ENCODE measurements around the gene COL16A1. TPM values are rescaled to one million over a fixed set of nuclear protein-coding genes. Genes with fewer than 3 reads are reported as not detected.

The COL16A1 gene
- total and polyA plus RNA-seq, 2 of the 13 experiments (the other 11 are each of a cell fraction or from before 2014, with no cell fraction given): 4.3 to 12.2 TPM

- TF ChIP-seq ZFP37 (CRISPR knock-in tag; IDR thresholded peaks at IDR 0.05; ENCODE audit: borderline replicate concordance) (no peak), SOX6 (IDR thresholded peaks at IDR 0.05) (no peak), SOX6 (CRISPR knock-in tag; IDR thresholded peaks at IDR 0.05) (no peak), CCDC6 (CRISPR knock-in tag; IDR thresholded peaks at IDR 0.05) (no peak), ARID4A (CRISPR knock-in tag; IDR thresholded peaks at IDR 0.05; ENCODE audit: borderline replicate concordance) (no peak)
Measured at GRCh38 chr1:31654474-31654776, 49.4 kb downstream of the COL16A1 start (continued).

GRCh38 chr1:31653717-31654473 is 49.9 kb downstream of the COL16A1 start:
- no peak overlapping the region for H3K9ac ChIP-seq (ENCODE audit: insufficient read depth, low read depth, low read length)
- H3K27ac ChIP-seq (ENCODE audit: extremely low read length, insufficient read depth, low read length): no peak overlapping the region
- no peak overlapping the region for H2AFZ ChIP-seq (ENCODE audit: low read length)
- FAIRE-seq (no peak), DNase-seq (ENCODE audit: low spot score) (no peak), ATAC-seq (no peak)
- H3K79me2 ChIP-seq (ENCODE audit: insufficient read depth, low read length): no peaks in the 10 kb centered on the region
- peaks cover 17% of the 10 kb centered on the region for H3K4me1 ChIP-seq (ENCODE audit: insufficient read depth, low read length)
- H3K4me3 ChIP-seq (replicated peaks in 1 of 3; ENCODE audit: insufficient read depth in 1 of 3, low read depth in 2 of 3, low read length in 3 of 3): no peak overlapping the region
- no peaks in the 10 kb centered on the region for H3K9me3 ChIP-seq (ENCODE audit: low read length)
- no peaks in the 10 kb centered on the region for H3K36me3 ChIP-seq (replicated peaks in 1 of 2; ENCODE audit: control insufficient read depth in 1 of 2, insufficient read depth in 2 of 2, low read length in 2 of 2)
- CTCF ChIA-PET (ENCODE audit: low intra/inter-chr PET ratio, low total read pairs): no interaction called here
- intact Hi-C loops (cut with micrococcal nuclease; ENCODE audit: unreplicated experiment): no loop called here
- BruUV-seq (replicated peaks): no TSS peak
- POLR2A ChIA-PET: no interaction called here
- no peaks in the 10 kb centered on the region for H3K27me3 ChIP-seq (ENCODE audit: control insufficient read depth in 1 of 2, insufficient read depth in 2 of 2, low read length in 2 of 2)
- H4K20me1 ChIP-seq (ENCODE audit: insufficient read depth, low read length): no peaks in the 10 kb centered on the region
- no peak overlapping the region for H3K4me2 ChIP-seq (ENCODE audit: low read depth, low read length)
- in situ Hi-C loops (cut with HindIII; ENCODE audit: extremely low pct_ligation_motif_present, low pct_unique_long_range_greater_than_20kb): no loop called here
- WGBS (ENCODE audit: low lambda C conversion rate): 91% methylated on average over 6 of the region's 12 CpGs
- TF ChIP-seq ERF (CRISPR knock-in tag; IDR thresholded peaks at IDR 0.05): no peak
- no peak for TF ChIP-seq RCOR2 (CRISPR knock-in tag; IDR thresholded peaks at IDR 0.05)
- TF ChIP-seq PLSCR1 (CRISPR knock-in tag; IDR thresholded peaks at IDR 0.05; ENCODE audit: borderline replicate concordance): no peak
- no peak for TF ChIP-seq ZNF362 (CRISPR knock-in tag; IDR thresholded peaks at IDR 0.05; ENCODE audit: borderline replicate concordance)
- no peak for TF ChIP-seq ZC3H13 (CRISPR knock-in tag; IDR thresholded peaks at IDR 0.05)
- no peak for TF ChIP-seq ZGPAT (CRISPR knock-in tag; IDR thresholded peaks at IDR 0.05)
- TF ChIP-seq ZNF276 (CRISPR knock-in tag; IDR thresholded peaks at IDR 0.05; ENCODE audit: low read depth): no peak
- no peak for TF ChIP-seq ZNF17 (CRISPR knock-in tag; IDR thresholded peaks at IDR 0.05)
- no peak for TF ChIP-seq ZNF138 (CRISPR knock-in tag; IDR thresholded peaks at IDR 0.05; ENCODE audit: low read depth)
